WTC11 (cell line): ENCODE measurements around the gene EMP1.

ENCODE experiments used
- CREB1 ChIP-seq: sonication (generic); formaldehyde crosslinking; IDR thresholded peaks from 2 replicates; pipeline ENCODE4 v1.8.0; 2023; ENCODE audit warnings: mild to moderate bottlenecking, missing genetic modification reagents
- CTCF ChIP-seq: fragments of 200-600 bp; IDR thresholded peaks from 2 replicates; pipeline ENCODE4 v1.8.0; 2022; ENCODE audit warnings: antibody characterized with exemption
- NFYB ChIP-seq: sonication (generic); formaldehyde crosslinking; conservative IDR thresholded peaks from 2 replicates; pipeline ENCODE4 v1.8.0; 2022; ENCODE audit warnings: low read depth, missing genetic modification reagents
- USF2 ChIP-seq: sonication (generic); formaldehyde crosslinking; IDR thresholded peaks from 2 replicates; pipeline ENCODE4 v1.8.1; 2023; ENCODE audit warnings: mild to moderate bottlenecking, missing genetic modification reagents, moderate library complexity
- ZNF138 ChIP-seq: sonication (generic); formaldehyde crosslinking; conservative IDR thresholded peaks from 2 replicates; pipeline ENCODE4 v1.8.1; 2022; ENCODE audit warnings: mild to moderate bottlenecking, moderate library complexity, missing genetic modification reagents
- ZNF416 ChIP-seq: fragments of 250-450 bp; sonication (Bioruptor Pico); IDR thresholded peaks from 2 replicates; pipeline ENCODE4 v1.9.0; 2021; ENCODE audit warnings: mild to moderate bottlenecking, inconsistent platforms

GRCh38 chr12:13253966-13254760 lies 57.6 kb downstream of the EMP1 start:
- TF ChIP-seq CTCF = no peak
- TF ChIP-seq ZNF416 (CRISPR knock-in tag) = no peak
- no peak for TF ChIP-seq CREB1 (CRISPR knock-in tag)
- no peak for TF ChIP-seq ZNF138 (CRISPR knock-in tag)
- no peak for TF ChIP-seq NFYB (CRISPR knock-in tag)
- TF ChIP-seq USF2 (CRISPR knock-in tag) = no peak
